ENCODE measurements around the gene PLA2G4B. TPM values are rescaled to one million over a fixed set of nuclear protein-coding genes. Genes with fewer than 3 reads are reported as not detected.

The PLA2G4B gene
- polyA plus RNA-seq, 1 donor (not counting 4 experiments of a cell fraction or from before 2014, with no cell fraction given): 8.6 TPM

DNA sequence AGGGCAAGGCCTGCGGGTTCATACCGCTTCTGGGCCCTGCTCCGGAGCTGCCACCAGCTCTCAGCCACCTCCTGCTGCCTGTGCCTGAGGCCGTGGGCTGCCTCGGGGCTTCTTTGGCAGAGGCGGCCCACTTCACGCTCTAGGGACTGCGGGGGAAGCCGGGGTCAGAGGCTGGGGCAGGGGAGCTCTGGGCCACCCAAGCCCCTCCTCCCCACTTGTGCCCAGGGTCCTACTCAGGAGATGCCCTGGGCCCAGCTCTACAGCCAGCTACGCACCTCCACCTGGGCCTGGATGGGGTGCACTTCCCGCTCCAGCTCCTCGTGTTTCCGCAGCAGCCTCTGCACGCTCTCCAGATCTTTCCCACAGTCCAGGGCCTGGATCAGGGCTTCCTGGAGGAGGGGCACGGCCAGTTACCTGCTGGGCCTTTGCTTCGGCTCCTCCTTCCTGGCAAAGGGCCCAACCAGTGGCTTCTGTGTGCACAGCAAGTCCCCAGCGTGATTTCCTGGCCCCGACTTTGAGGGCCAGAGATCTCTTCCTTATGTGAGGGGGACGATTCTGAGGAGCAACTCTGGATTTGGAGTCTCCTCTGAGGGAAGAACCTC, 24.0 kb downstream of the PLA2G4B start:
- Histone ChIP-seq H3K79me2 (ENCODE audit: control insufficient read depth, insufficient read depth, low read length) (no peaks in the 10 kb centered on the region), H3K4me3 (ENCODE audit: control insufficient read depth in 2 of 3, extremely low read depth in 1 of 3, insufficient read depth in 2 of 3, low read depth in 1 of 3, low read length in 3 of 3) (no peak overlapping the region), H3K9ac (ENCODE audit: control insufficient read depth, extremely low read depth, insufficient read depth, low read length) (no peak overlapping the region), H3K27ac (ENCODE audit: control insufficient read depth, insufficient read depth, low read length) (no peak overlapping the region), H3K36me3 (ENCODE audit: control insufficient read depth in 2 of 2, extremely low read depth in 1 of 2, insufficient read depth in 2 of 2, low read length in 2 of 2) (peaks cover 0 to 1% of the 10 kb centered on the region in 2 experiments), H3K4me1 (ENCODE audit: control insufficient read depth, extremely low read depth, insufficient read depth, low read length) (no peaks in the 10 kb centered on the region), H3K4me2 (ENCODE audit: control insufficient read depth, extremely low read depth, insufficient read depth, low read depth, low read length) (no peak overlapping the region), H3K9me1 (ENCODE audit: control insufficient read depth, extremely low read depth, insufficient read depth, low read length) (no peaks in the 10 kb centered on the region), H2AFZ (ENCODE audit: control insufficient read depth, low read length) (no peak overlapping the region), H4K20me1 (ENCODE audit: control insufficient read depth, extremely low read depth, insufficient read depth, low read length) (no peaks in the 10 kb centered on the region), H3K27me3 (ENCODE audit: control insufficient read depth, extremely low read depth, insufficient read depth, low read length) (peaks cover 3% of the 10 kb centered on the region), H3K9me3 (ENCODE audit: control insufficient read depth, low read depth, low read length) (no peaks in the 10 kb centered on the region)
- dilution Hi-C loops (cut with MboI; ENCODE audit: extremely low pct_ligation_motif_present, low sequenced_read_pairs): no loop called here
- FAIRE-seq (no peak), DNase-seq (ENCODE audit: low read depth, low spot score) (no peak)
- TF ChIP-seq CTCF (optimal IDR thresholded peaks at IDR 0.05 in 1 of 3, IDR thresholded peaks at IDR 0.05 in 1 of 3, conservative IDR thresholded peaks at IDR 0.05 in 1 of 3; ENCODE audit: extremely low read depth in 1 of 3, insufficient read depth in 2 of 3, low read length in 3 of 3): no peak
- TF ChIP-seq EZH2 (IDR thresholded peaks at IDR 0.05; ENCODE audit: low read length): no peak

- H3K9me3 ChIP-seq (ENCODE audit: control insufficient read depth, low read depth, low read length): no peaks in the 10 kb centered on the region
These were observed 26.9 kb downstream of the PLA2G4B start for GRCh38 chr15:41865490-41866055.

More at GRCh38 chr15:41865490-41866055, 26.9 kb downstream of the PLA2G4B start:
- H2AFZ ChIP-seq (ENCODE audit: control insufficient read depth, low read length): no peak overlapping the region
- H3K9me1 ChIP-seq (ENCODE audit: control insufficient read depth, extremely low read depth, insufficient read depth, low read length): no peaks in the 10 kb centered on the region
- TF ChIP-seq CTCF (optimal IDR thresholded peaks at IDR 0.05 in 1 of 3, IDR thresholded peaks at IDR 0.05 in 1 of 3, conservative IDR thresholded peaks at IDR 0.05 in 1 of 3; ENCODE audit: extremely low read depth in 1 of 3, insufficient read depth in 2 of 3, low read length in 3 of 3) (no peak), EZH2 (IDR thresholded peaks at IDR 0.05; ENCODE audit: low read length) (no peak)
- H3K4me1 ChIP-seq (ENCODE audit: control insufficient read depth, extremely low read depth, insufficient read depth, low read length): peaks cover 12% of the 10 kb centered on the region
- H3K27me3 ChIP-seq (ENCODE audit: control insufficient read depth, extremely low read depth, insufficient read depth, low read length): peaks cover 3% of the 10 kb centered on the region
- no peak overlapping the region for H3K4me3 ChIP-seq (ENCODE audit: control insufficient read depth in 2 of 3, extremely low read depth in 1 of 3, insufficient read depth in 2 of 3, low read depth in 1 of 3, low read length in 3 of 3)
- FAIRE-seq (no peak), DNase-seq (ENCODE audit: low read depth, low spot score) (no peak)
- no peaks in the 10 kb centered on the region for H4K20me1 ChIP-seq (ENCODE audit: control insufficient read depth, extremely low read depth, insufficient read depth, low read length)
- H3K36me3 ChIP-seq (ENCODE audit: control insufficient read depth in 2 of 2, extremely low read depth in 1 of 2, insufficient read depth in 2 of 2, low read length in 2 of 2): peaks cover 0 to 1% of the 10 kb centered on the region in 2 experiments
- H3K79me2 ChIP-seq (ENCODE audit: control insufficient read depth, insufficient read depth, low read length): no peaks in the 10 kb centered on the region
- dilution Hi-C loops (cut with MboI; ENCODE audit: extremely low pct_ligation_motif_present, low sequenced_read_pairs): no loop called here
- no peak overlapping the region for H3K4me2 ChIP-seq (ENCODE audit: control insufficient read depth, extremely low read depth, insufficient read depth, low read depth, low read length)
- no peak overlapping the region for H3K27ac ChIP-seq (ENCODE audit: control insufficient read depth, insufficient read depth, low read length)
- no peak overlapping the region for H3K9ac ChIP-seq (ENCODE audit: control insufficient read depth, extremely low read depth, insufficient read depth, low read length)

Data from keratinocyte (primary cell).